GM12878 (cell line): ENCODE data around the gene ZNF100. TPM values are rescaled to one million over a fixed set of nuclear protein-coding genes. Genes with fewer than 3 reads are reported as not detected.
"Not testable (repeated sequence)": the region's sequence is repeated elsewhere in the genome, so short reads cannot be mapped to it uniquely, and the experiment has no call there.

ENCODE experiments used
- ATAC-seq: fragments of 200-7000 bp; cut with Tn5 transposase; 3 replicates; pipeline ENCODE4 v1.9.1; 2020; ENCODE audit warnings: mild to moderate bottlenecking, moderate library complexity
- BruUV-seq: library from RNA; stranded (reverse); fragments of 400-500 nt; replicated peaks from 2 replicates; lab custom pipeline; 2021; lab: Mats Ljungman, UMichigan
- CTCF ChIA-PET: fragments of 300-600 bp; sonication (Branson Sonifier 250); formaldehyde crosslinking; extraction: SDS; loops from one replicate; lab custom pipeline; 2021; ENCODE audit warnings: inconsistent platforms; lab: Yijun Ruan, JAX
- POLR2A ChIA-PET: fragments of 350-600 bp; formaldehyde crosslinking; extraction: SDS; loops from one replicate; lab custom pipeline; 2021; ENCODE audit warnings: inconsistent platforms; lab: Charles Lee
- RAD21 ChIA-PET: fragments of 300-600 bp; sonication (Branson Sonifier 250); formaldehyde crosslinking; loops from one replicate; lab custom pipeline; 2023; ENCODE audit warnings: antibody characterized with exemption; ENCODE audit not compliant: unreplicated experiment; lab: Charles Lee
- SMC1A ChIA-PET: fragments of 300-600 bp; sonication (Branson Sonifier 250); formaldehyde crosslinking; loops from one replicate; lab custom pipeline; 2023; ENCODE audit not compliant: unreplicated experiment, uncharacterized antibody; lab: Charles Lee
- DNase-seq: peaks from one replicate; pipeline ENCODE4 v3.0.0-alpha.2; 2011; ENCODE audit warnings: low read depth, low spot score
- FAIRE-seq: peaks from 3 replicates; lab custom pipeline; 2011; peaks lifted over from hg19 to GRCh38; lab: Jason Lieb, UNC
- H2AFZ ChIP-seq: 2 replicates; pipeline ENCODE4 v1.6.0; 2011; ENCODE audit warnings: low read depth, low read length, control low read depth; ENCODE audit not compliant: control insufficient read depth
- H3K27ac ChIP-seq: 2 replicates; pipeline ENCODE4 v1.5.1; 2011; ENCODE audit warnings: control low read depth; ENCODE audit not compliant: control insufficient read depth, insufficient read depth
- H3K27me3 ChIP-seq, 2 experiments: replicated peaks in 1 of 2; 2 replicates each; pipeline versions ENCODE4 v1.6.0 to v1.6.1; 2011; ENCODE audit warnings: low read length in 1 of 2; ENCODE audit not compliant: control insufficient read depth in 2 of 2, insufficient read depth in 2 of 2
- H3K36me3 ChIP-seq, 2 experiments: 2 replicates each; pipeline ENCODE4 v1.5.1; 2011; ENCODE audit warnings: low read length in 1 of 2; ENCODE audit not compliant: control insufficient read depth in 2 of 2, insufficient read depth in 2 of 2
- H3K4me1 ChIP-seq: 2 replicates; pipeline ENCODE4 v1.6.1; 2011; ENCODE audit warnings: mild to moderate bottlenecking, low read length, moderate library complexity, mixed read lengths; ENCODE audit not compliant: control insufficient read depth, insufficient read depth
- H3K4me2 ChIP-seq: 2 replicates; pipeline ENCODE4 v1.6.0; 2011; ENCODE audit warnings: control low read depth; ENCODE audit not compliant: control insufficient read depth, insufficient read depth
- H3K4me3 ChIP-seq: fragments of 200-600 bp; sonication (generic); 2 replicates; pipeline ENCODE4 v1.5.1; 2016
- H3K79me2 ChIP-seq: 2 replicates; pipeline ENCODE4 v1.6.0; 2011; ENCODE audit warnings: low read length; ENCODE audit not compliant: control insufficient read depth, insufficient read depth
- H3K9ac ChIP-seq: 2 replicates; pipeline ENCODE4 v1.8.0; 2011; ENCODE audit warnings: low read length, control low read depth, mixed read lengths; ENCODE audit not compliant: control insufficient read depth, insufficient read depth
- H3K9me3 ChIP-seq: replicated peaks from 3 replicates; pipeline ENCODE4 v1.5.1; 2011; ENCODE audit warnings: mild to moderate bottlenecking, low read length; ENCODE audit not compliant: control insufficient read depth, insufficient read depth
- H4K20me1 ChIP-seq: 2 replicates; pipeline ENCODE4 v1.6.0; 2011; ENCODE audit not compliant: control insufficient read depth, insufficient read depth
- CEBPB ChIP-seq, 2 experiments: fragments of 150-350 bp in 1 of 2; IDR thresholded peaks; 2 replicates each; pipeline ENCODE4 v1.6.1; 2012 to 2014; ENCODE audit warnings: low read depth in 2 of 2, low read length in 2 of 2, borderline replicate concordance in 1 of 2, inconsistent platforms in 1 of 2
- GATAD2B ChIP-seq: fragments of 450-650 bp; conservative IDR thresholded peaks from 2 replicates; pipeline ENCODE4 v1.6.1; 2017; ENCODE audit warnings: low read depth, mild to moderate bottlenecking, moderate library complexity
- PBX3 ChIP-seq: IDR thresholded peaks from 2 replicates; pipeline ENCODE4 v1.6.1; 2011; ENCODE audit warnings: mild to moderate bottlenecking, low read depth, low read length, moderate library complexity; ENCODE audit not compliant: insufficient replicate concordance
- RAD21 ChIP-seq: IDR thresholded peaks from 2 replicates; pipeline ENCODE4 v1.6.1; 2011; ENCODE audit warnings: mild to moderate bottlenecking, low read depth, low read length, moderate library complexity; ENCODE audit not compliant: insufficient read depth
- RCOR1 ChIP-seq: conservative IDR thresholded peaks from 2 replicates; pipeline ENCODE4 v1.6.1; 2012; ENCODE audit warnings: low read depth, low read length, improper control_type of control experiment
- SKIL ChIP-seq: fragments of 450-650 bp; IDR thresholded peaks from 2 replicates; pipeline ENCODE4 v1.6.1; 2017; ENCODE audit warnings: mild to moderate bottlenecking, low read depth, inconsistent platforms; ENCODE audit not compliant: poor library complexity, severe bottlenecking
- SREBF1 ChIP-seq: IDR thresholded peaks from 2 replicates; pipeline ENCODE4 v1.6.1; 2012; ENCODE audit warnings: mild to moderate bottlenecking, low read length
- STAT1 ChIP-seq: fragments of 450-650 bp; conservative IDR thresholded peaks from 2 replicates; pipeline ENCODE4 v1.6.1; 2014; ENCODE audit warnings: antibody characterized with exemption, mild to moderate bottlenecking
- ZBTB4 ChIP-seq: fragments of 450-650 bp; formaldehyde crosslinking; IDR thresholded peaks from 2 replicates; pipeline ENCODE4 v1.4.0; 2022; ENCODE audit warnings: mild to moderate bottlenecking, moderate library complexity
- WGBS: methylation state at CpG from one replicate; pipeline ENCODE4 v1.1.6; 2016; ENCODE audit warnings: low lambda C conversion rate; ENCODE audit not compliant: insufficient replicate concordance, insufficient coverage; ENCODE audit errors: missing lambda C conversion rate; 5-methylcytosine and 5-hydroxymethylcytosine counted together
- in situ Hi-C: fragments of 300-500 bp; cut with MboI; formaldehyde crosslinking; loops from 9 replicates; pipeline ENCODE4 v1.14.3; 2018; ENCODE audit warnings: mixed read lengths
- intact Hi-C: fragments of 100-400 bp; cut with micrococcal nuclease; formaldehyde crosslinking; loops from one replicate; pipeline ENCODE4 v1.14.2; 2022; ENCODE audit not compliant: unreplicated experiment
- polyA plus RNA-seq, 11 experiments: library from polyadenylated mRNA; depleted of rRNA in 4 of 11; unstranded in 6 of 11; stranded (reverse) in 5 of 11; fragments of >200 nt; fragmentation: Nextera tagmentation in 4 of 11; fragmentation: Illumina TruSeq in 1 of 11; extraction: Ambion mirVana in 4 of 11; extraction: Trizol in 1 of 11; gene quantifications; 1 replicate in 1 of 11; 2 replicates in 10 of 11; pipeline versions ENCODE4 v1.2.1 to v1.2.3, GENCODE V29; 2011 to 2016; ENCODE audit warnings: inconsistent platforms in 2 of 11, missing spikeins in 2 of 11, low read depth in 1 of 11
- total RNA-seq, 4 experiments: library from RNA; depleted of rRNA in 3 of 4; stranded (reverse); fragments of >200 nt in 3 of 4; fragmentation: Illumina TruSeq in 1 of 4; extraction: Trizol in 1 of 4; gene quantifications; 2 replicates each; pipeline versions ENCODE4 v1.2.1 to v1.2.3, GENCODE V29; 2013 to 2021

The ZNF100 gene
- total and polyA plus RNA-seq, 10 of the 15 experiments (the other 5 are each of a cell fraction or from before 2014, with no cell fraction given) = 3.0 to 18.2 (median 9.4) TPM

- ChIA-PET POLR2A (no interaction called here), SMC1A (no interaction called here), CTCF (no interaction called here), RAD21 (no interaction called here)
- no peak for FAIRE-seq
- Histone ChIP-seq H2AFZ (no peak overlapping the region), H3K9ac (no peak overlapping the region), H3K9me3 (peaks cover 17% of the 10 kb centered on the region; the same call in 2 of the 3 replicates), H3K4me3 (no peak overlapping the region), H3K79me2 (no peaks in the 10 kb centered on the region), H3K4me1 (no peaks in the 10 kb centered on the region), H3K4me2 (no peak overlapping the region), H3K27ac (no peak overlapping the region), H3K36me3 (peaks cover 1 to 6% of the 10 kb centered on the region in 2 experiments; a peak in 3 of 4 replicates), H4K20me1 (no peaks in the 10 kb centered on the region), H3K27me3 (no peaks in the 10 kb centered on the region)
- in situ Hi-C loops = no loop called here
- no TSS peak for BruUV-seq
- intact Hi-C loops = no loop called here
- DNase-seq = no peak
- TF ChIP-seq ZBTB4 = no peak
- TF ChIP-seq SKIL = no peak
- TF ChIP-seq GATAD2B = no peak
- TF ChIP-seq CEBPB (IDR thresholded peaks at IDR 0.05; ENCODE audit: borderline replicate concordance in 1 of 2, low read depth in 2 of 2, low read length in 2 of 2) = no peak
- no peak for TF ChIP-seq PBX3
- no peak for TF ChIP-seq SREBF1
- no peak for TF ChIP-seq STAT1
- TF ChIP-seq RAD21 = no peak
- no peak for TF ChIP-seq RCOR1
- 85% methylated on average over 3 of the region's 3 CpGs for whole genome bisulfite sequencing
- no peak for ATAC-seq
Observed at GRCh38 chr19:21758296-21758695, 9.1 kb downstream of the ZNF100 start.

GRCh38 chr19:21755555-21755954 lies 11.8 kb downstream of the ZNF100 start:
- intact Hi-C loops, H3K36me3 ChIP-seq, H3K27me3 ChIP-seq, H3K79me2 ChIP-seq, H2AFZ ChIP-seq, H4K20me1 ChIP-seq, CTCF ChIA-PET, DNase-seq, BruUV-seq, H3K9ac ChIP-seq, RAD21 ChIA-PET, H3K4me3 ChIP-seq, in situ Hi-C loops, H3K27ac ChIP-seq, ATAC-seq, H3K4me2 ChIP-seq, H3K4me1 ChIP-seq, FAIRE-seq: not testable (repeated sequence)
- ChIA-PET SMC1A (interaction anchor here (0.6 to 1.3 kb wide), 2 partner anchors 12 to 53 kb away, joined by 3 to 4 read pairs; partner anchors contain the start of gene ZNF100), POLR2A (interaction anchor here (0.6 kb wide), 1 partner anchor 1922 kb away, joined by 6 read pairs; no protein-coding TSS in a partner anchor)
- peaks cover 10% of the 10 kb centered on the region; the same call in 2 of the 3 replicates for H3K9me3 ChIP-seq
